ENCODE results near the gene BBIP1. TPM values are rescaled to one million over a fixed set of nuclear protein-coding genes. Genes with fewer than 3 reads are reported as not detected.

BBIP1 gene
- total and polyA plus RNA-seq, 10 of the 15 experiments (the other 5 are each of a cell fraction or from before 2014, with no cell fraction given) = 13.8 to 40.8 (median 31.3) TPM

DNA sequence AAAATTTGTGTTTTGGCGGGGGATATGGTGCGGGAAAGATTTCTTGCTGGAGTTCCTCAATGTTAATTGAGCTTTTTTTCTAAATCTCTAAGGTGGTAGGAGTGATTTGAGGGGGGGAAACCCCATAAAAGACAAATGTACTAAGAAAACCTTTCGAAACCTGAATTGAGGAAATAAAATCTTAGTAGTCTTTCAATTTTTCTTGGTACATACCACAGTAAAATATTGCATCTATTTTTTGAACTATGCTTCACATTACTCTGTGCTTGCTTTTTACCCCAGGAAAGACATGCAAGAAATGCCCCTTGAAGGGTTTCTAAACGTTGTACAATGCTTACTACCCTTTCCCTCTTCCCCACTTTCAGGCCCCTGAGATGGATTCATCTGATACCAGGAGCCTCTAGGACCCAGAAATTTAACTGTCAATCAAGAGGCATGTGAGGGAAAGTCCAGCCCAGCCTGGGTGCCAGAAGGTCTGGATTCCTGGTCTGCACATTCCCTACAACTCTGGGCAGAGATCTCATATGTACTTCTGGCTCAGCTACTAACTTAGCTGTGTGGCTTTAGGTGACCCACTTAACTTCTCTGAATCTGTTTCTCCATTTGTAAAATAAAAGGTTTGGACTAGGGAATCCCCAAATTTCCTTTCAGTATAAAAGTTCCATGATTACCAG lies 53.0 kb downstream of the BBIP1 start (continued):
- TF ChIP-seq, protein P1, sequence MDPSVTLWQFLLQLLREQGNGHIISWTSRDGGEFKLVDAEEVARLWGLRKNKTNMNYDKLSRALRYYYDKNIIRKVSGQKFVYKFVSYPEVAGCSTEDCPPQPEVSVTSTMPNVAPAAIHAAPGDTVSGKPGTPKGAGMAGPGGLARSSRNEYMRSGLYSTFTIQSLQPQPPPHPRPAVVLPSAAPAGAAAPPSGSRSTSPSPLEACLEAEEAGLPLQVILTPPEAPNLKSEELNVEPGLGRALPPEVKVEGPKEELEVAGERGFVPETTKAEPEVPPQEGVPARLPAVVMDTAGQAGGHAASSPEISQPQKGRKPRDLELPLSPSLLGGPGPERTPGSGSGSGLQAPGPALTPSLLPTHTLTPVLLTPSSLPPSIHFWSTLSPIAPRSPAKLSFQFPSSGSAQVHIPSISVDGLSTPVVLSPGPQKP (IDR thresholded peaks at IDR 0.05; ENCODE audit: low read depth, low read length) = no peak
- TF ChIP-seq TAF1 (IDR thresholded peaks at IDR 0.05; ENCODE audit: borderline replicate concordance, low read depth, low read length) (no peak), STAT3 (IDR thresholded peaks at IDR 0.05; ENCODE audit: low read depth, low read length) (no peak), SUZ12 (IDR thresholded peaks at IDR 0.05; ENCODE audit: unreplicated experiment) (no peak), IRF4 (IDR thresholded peaks at IDR 0.05; ENCODE audit: low read depth, low read length) (no peak), ETV6 (conservative IDR thresholded peaks at IDR 0.05 in 1 of 2, IDR thresholded peaks at IDR 0.05 in 1 of 2; ENCODE audit: borderline replicate concordance in 1 of 2, low read depth in 1 of 2) (peak in 1 of 2 experiments; percentile 51; a peak in 1 of 4 replicates), SREBF1 (IDR thresholded peaks at IDR 0.05; ENCODE audit: low read length) (no peak), ZNF274 (IDR thresholded peaks at IDR 0.05; ENCODE audit: insufficient read depth, insufficient read length) (no peak), MXI1 (IDR thresholded peaks at IDR 0.05; ENCODE audit: low read depth, low read length) (no peak), RUNX3 (IDR thresholded peaks at IDR 0.05; ENCODE audit: low read length) (peak; percentile 36), NR2C1 (IDR thresholded peaks at IDR 0.05) (no peak), RBBP5 (conservative IDR thresholded peaks at IDR 0.05) (no peak), DPF2 (IDR thresholded peaks at IDR 0.05) (peak; percentile 68; the same call in 1 of the 2 replicates), ESRRA (IDR thresholded peaks at IDR 0.05; ENCODE audit: low read length) (no peak), NBN (IDR thresholded peaks at IDR 0.05) (0 out of 2 replicates have a peak, but pooled peaks have one; percentile 59)
- TF ChIP-seq, protein P2, sequence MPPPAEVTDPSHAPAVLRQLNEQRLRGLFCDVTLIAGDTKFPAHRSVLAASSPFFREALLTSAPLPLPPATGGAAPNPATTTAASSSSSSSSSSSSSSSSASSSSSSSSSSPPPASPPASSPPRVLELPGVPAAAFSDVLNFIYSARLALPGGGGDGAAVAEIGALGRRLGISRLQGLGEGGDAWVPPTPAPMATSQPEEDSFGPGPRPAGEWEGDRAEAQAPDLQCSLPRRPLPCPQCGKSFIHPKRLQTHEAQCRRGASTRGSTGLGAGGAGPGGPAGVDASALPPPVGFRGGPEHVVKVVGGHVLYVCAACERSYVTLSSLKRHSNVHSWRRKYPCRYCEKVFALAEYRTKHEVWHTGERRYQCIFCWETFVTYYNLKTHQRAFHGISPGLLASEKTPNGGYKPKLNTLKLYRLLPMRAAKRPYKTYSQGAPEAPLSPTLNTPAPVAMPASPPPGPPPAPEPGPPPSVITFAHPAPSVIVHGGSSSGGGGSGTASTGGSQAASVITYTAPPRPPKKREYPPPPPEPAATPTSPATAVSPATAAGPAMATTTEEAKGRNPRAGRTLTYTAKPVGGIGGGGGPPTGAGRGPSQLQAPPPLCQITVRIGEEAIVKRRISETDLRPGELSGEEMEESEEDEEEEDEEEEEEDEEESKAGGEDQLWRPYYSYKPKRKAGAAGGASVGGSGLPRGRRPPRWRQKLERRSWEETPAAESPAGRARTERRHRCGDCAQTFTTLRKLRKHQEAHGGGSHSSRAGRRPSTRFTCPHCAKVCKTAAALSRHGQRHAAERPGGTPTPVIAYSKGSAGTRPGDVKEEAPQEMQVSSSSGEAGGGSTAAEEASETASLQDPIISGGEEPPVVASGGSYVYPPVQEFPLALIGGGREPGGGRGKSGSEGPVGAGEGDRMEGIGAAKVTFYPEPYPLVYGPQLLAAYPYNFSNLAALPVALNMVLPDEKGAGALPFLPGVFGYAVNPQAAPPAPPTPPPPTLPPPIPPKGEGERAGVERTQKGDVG (CRISPR knock-in tag; IDR thresholded peaks at IDR 0.05) = no peak
- TF ChIP-seq, protein P3, sequence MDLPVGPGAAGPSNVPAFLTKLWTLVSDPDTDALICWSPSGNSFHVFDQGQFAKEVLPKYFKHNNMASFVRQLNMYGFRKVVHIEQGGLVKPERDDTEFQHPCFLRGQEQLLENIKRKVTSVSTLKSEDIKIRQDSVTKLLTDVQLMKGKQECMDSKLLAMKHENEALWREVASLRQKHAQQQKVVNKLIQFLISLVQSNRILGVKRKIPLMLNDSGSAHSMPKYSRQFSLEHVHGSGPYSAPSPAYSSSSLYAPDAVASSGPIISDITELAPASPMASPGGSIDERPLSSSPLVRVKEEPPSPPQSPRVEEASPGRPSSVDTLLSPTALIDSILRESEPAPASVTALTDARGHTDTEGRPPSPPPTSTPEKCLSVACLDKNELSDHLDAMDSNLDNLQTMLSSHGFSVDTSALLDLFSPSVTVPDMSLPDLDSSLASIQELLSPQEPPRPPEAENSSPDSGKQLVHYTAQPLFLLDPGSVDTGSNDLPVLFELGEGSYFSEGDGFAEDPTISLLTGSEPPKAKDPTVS (IDR thresholded peaks at IDR 0.05; ENCODE audit: low read depth, low read length) = no peak
- TF ChIP-seq, protein P4, sequence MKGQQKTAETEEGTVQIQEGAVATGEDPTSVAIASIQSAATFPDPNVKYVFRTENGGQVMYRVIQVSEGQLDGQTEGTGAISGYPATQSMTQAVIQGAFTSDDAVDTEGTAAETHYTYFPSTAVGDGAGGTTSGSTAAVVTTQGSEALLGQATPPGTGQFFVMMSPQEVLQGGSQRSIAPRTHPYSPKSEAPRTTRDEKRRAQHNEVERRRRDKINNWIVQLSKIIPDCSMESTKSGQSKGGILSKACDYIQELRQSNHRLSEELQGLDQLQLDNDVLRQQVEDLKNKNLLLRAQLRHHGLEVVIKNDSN (IDR thresholded peaks at IDR 0.05; ENCODE audit: borderline replicate concordance, extremely low read length, insufficient read depth, low read depth, low read length) = no peak
- TF ChIP-seq, protein P5, sequence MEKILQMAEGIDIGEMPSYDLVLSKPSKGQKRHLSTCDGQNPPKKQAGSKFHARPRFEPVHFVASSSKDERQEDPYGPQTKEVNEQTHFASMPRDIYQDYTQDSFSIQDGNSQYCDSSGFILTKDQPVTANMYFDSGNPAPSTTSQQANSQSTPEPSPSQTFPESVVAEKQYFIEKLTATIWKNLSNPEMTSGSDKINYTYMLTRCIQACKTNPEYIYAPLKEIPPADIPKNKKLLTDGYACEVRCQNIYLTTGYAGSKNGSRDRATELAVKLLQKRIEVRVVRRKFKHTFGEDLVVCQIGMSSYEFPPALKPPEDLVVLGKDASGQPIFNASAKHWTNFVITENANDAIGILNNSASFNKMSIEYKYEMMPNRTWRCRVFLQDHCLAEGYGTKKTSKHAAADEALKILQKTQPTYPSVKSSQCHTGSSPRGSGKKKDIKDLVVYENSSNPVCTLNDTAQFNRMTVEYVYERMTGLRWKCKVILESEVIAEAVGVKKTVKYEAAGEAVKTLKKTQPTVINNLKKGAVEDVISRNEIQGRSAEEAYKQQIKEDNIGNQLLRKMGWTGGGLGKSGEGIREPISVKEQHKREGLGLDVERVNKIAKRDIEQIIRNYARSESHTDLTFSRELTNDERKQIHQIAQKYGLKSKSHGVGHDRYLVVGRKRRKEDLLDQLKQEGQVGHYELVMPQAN (conservative IDR thresholded peaks at IDR 0.05) = peak; percentile 54; the same call in 1 of the 2 replicates
- TF ChIP-seq, protein P6, sequence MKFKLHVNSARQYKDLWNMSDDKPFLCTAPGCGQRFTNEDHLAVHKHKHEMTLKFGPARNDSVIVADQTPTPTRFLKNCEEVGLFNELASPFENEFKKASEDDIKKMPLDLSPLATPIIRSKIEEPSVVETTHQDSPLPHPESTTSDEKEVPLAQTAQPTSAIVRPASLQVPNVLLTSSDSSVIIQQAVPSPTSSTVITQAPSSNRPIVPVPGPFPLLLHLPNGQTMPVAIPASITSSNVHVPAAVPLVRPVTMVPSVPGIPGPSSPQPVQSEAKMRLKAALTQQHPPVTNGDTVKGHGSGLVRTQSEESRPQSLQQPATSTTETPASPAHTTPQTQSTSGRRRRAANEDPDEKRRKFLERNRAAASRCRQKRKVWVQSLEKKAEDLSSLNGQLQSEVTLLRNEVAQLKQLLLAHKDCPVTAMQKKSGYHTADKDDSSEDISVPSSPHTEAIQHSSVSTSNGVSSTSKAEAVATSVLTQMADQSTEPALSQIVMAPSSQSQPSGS (IDR thresholded peaks at IDR 0.05; ENCODE audit: low read length) = no peak; the same call in 1 of the 2 replicates

Data from GM12878 (cell line).